Measurements from ENCODE around the gene MAN1C1. TPM values are rescaled to one million over a fixed set of nuclear protein-coding genes. Genes with fewer than 3 reads are reported as not detected.
A peak's percentile ranks its signal among the peaks of the same experiment; 100 is the strongest.

The MAN1C1 gene
- total and polyA plus RNA-seq, 10 of the 15 experiments (the other 5 are each of a cell fraction or from before 2014, with no cell fraction given) = 0.12 to 0.56 (median 0.22) TPM; not detected in 3

DNA sequence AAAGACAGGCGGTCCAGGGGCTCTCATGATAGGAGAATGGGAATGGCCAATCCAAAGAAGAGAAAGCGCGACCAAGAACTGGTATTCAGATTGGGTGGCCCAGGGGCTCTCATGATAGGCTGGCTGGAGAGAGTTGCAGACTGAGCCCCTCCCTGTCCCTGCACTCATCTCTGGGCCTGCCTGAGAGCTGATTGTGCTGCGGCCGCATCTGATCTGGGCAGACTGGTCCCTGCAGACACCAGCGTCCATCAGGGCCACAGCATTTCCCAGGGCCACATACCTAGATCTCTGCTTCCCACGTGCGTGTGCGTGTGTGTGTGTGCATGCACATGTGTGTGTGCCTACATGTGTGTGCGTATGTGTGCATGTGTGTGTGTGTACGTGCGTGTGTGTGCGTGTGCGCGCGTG lies 30.4 kb upstream of the MAN1C1 start:
- ATAC-seq = no peak
- DNase-seq (ENCODE audit: low read depth, low spot score) = no peak
- ChIA-PET RAD21 (ENCODE audit: unreplicated experiment) (no interaction called here), CTCF (no interaction called here), SMC1A (ENCODE audit: uncharacterized antibody, unreplicated experiment) (no interaction called here), POLR2A (no interaction called here)
- H3K79me2 ChIP-seq (ENCODE audit: control insufficient read depth, insufficient read depth, low read length) = no peaks in the 10 kb centered on the region
- H4K20me1 ChIP-seq (ENCODE audit: control insufficient read depth, insufficient read depth) = no peaks in the 10 kb centered on the region; the same call in 1 of the 2 replicates
- H3K27me3 ChIP-seq (replicated peaks in 1 of 2; ENCODE audit: control insufficient read depth in 2 of 2, insufficient read depth in 2 of 2, low read length in 1 of 2) = no peaks in the 10 kb centered on the region; a peak in 1 of 4 replicates
- H3K9ac ChIP-seq (ENCODE audit: control insufficient read depth, insufficient read depth, low read length) = no peak overlapping the region
- TF ChIP-seq TCF3 (IDR thresholded peaks at IDR 0.05; ENCODE audit: borderline replicate concordance, insufficient read depth, low read depth, low read length) (peak; percentile 51; the same call in 1 of the 2 replicates), CREM (IDR thresholded peaks at IDR 0.05; ENCODE audit: low read depth) (no peak), SMAD5 (IDR thresholded peaks at IDR 0.05; ENCODE audit: low read depth) (no peak), ZNF207 (IDR thresholded peaks at IDR 0.05; ENCODE audit: borderline replicate concordance) (no peak), ZNF622 (IDR thresholded peaks at IDR 0.05) (no peak), TCF7 (IDR thresholded peaks at IDR 0.05; ENCODE audit: borderline replicate concordance) (no peak), ZNF384 (IDR thresholded peaks at IDR 0.05; ENCODE audit: borderline replicate concordance, low read depth, low read length) (no peak)
- TF ChIP-seq, protein P1, sequence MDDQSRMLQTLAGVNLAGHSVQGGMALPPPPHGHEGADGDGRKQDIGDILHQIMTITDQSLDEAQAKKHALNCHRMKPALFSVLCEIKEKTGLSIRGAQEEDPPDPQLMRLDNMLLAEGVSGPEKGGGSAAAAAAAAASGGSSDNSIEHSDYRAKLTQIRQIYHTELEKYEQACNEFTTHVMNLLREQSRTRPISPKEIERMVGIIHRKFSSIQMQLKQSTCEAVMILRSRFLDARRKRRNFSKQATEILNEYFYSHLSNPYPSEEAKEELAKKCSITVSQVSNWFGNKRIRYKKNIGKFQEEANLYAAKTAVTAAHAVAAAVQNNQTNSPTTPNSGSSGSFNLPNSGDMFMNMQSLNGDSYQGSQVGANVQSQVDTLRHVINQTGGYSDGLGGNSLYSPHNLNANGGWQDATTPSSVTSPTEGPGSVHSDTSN (IDR thresholded peaks at IDR 0.05; ENCODE audit: insufficient replicate concordance, low read depth, low read length) = peak; percentile 39
- TF ChIP-seq, protein P2, sequence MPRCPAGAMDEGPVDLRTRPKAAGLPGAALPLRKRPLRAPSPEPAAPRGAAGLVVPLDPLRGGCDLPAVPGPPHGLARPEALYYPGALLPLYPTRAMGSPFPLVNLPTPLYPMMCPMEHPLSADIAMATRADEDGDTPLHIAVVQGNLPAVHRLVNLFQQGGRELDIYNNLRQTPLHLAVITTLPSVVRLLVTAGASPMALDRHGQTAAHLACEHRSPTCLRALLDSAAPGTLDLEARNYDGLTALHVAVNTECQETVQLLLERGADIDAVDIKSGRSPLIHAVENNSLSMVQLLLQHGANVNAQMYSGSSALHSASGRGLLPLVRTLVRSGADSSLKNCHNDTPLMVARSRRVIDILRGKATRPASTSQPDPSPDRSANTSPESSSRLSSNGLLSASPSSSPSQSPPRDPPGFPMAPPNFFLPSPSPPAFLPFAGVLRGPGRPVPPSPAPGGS (IDR thresholded peaks at IDR 0.05; ENCODE audit: borderline replicate concordance, insufficient read depth, low read depth, low read length, poor library complexity, severe bottlenecking) = peak; percentile 98
- FAIRE-seq = no peak
- no peak overlapping the region for H3K4me2 ChIP-seq (ENCODE audit: control insufficient read depth, insufficient read depth)
- WGBS (ENCODE audit: insufficient coverage, insufficient replicate concordance, low lambda C conversion rate, missing lambda C conversion rate) = 94% methylated on average over 16 of the region's 16 CpGs
- in situ Hi-C loops (cut with MboI) = no loop called here
- H3K4me1 ChIP-seq (ENCODE audit: control insufficient read depth, insufficient read depth, low read length) = peaks cover 9% of the 10 kb centered on the region; the same call in 1 of the 2 replicates
- no peaks in the 10 kb centered on the region for H3K36me3 ChIP-seq (ENCODE audit: control insufficient read depth in 2 of 2, insufficient read depth in 2 of 2, low read length in 1 of 2)
- no peaks in the 10 kb centered on the region for H3K9me3 ChIP-seq (replicated peaks; ENCODE audit: control insufficient read depth, insufficient read depth, low read length)
- H3K27ac ChIP-seq (ENCODE audit: control insufficient read depth, insufficient read depth) = no peak overlapping the region
- no peak overlapping the region for H2AFZ ChIP-seq (ENCODE audit: control insufficient read depth, low read depth, low read length)
- intact Hi-C loops (cut with micrococcal nuclease; ENCODE audit: unreplicated experiment) = no loop called here
- no peak overlapping the region for H3K4me3 ChIP-seq
- no TSS peak for BruUV-seq (replicated peaks)

All from GM12878 (cell line).